Ovary (tissue), 9 donors: ENCODE results near the gene COG5. TPM values are rescaled to one million over a fixed set of nuclear protein-coding genes. Genes with fewer than 3 reads are reported as not detected.

Experiments used
- DNase-seq, 5 donors: peaks; one replicate each; pipeline ENCODE4 v3.0.0-alpha.2; 2019 to 2020
- H3K27ac ChIP-seq, 2 donors: fragments of 200-600 bp; one replicate each; pipeline versions ENCODE4 v1.5.1 to v1.8.0; 2019 to 2022
- H3K27me3 ChIP-seq: fragments of 200-600 bp; one replicate; pipeline ENCODE4 v1.8.0; 2022
- H3K36me3 ChIP-seq: fragments of 200-600 bp; sonication (generic); one replicate; pipeline ENCODE4 v1.5.1; 2019
- H3K4me1 ChIP-seq: one replicate; pipeline ENCODE4 v1.8.1; 2013; ENCODE audit warnings: mild to moderate bottlenecking, moderate library complexity; ENCODE audit not compliant: insufficient read depth
- H3K4me3 ChIP-seq: fragments of 200-600 bp; sonication (generic); one replicate; pipeline ENCODE4 v1.5.1; 2017
- H3K9me3 ChIP-seq, 2 donors: fragments of 200-600 bp in 1 of 2; sonication (generic) in 1 of 2; one replicate each; pipeline versions ENCODE4 v1.5.1 to v1.8.1; 2013 to 2019; ENCODE audit warnings: mild to moderate bottlenecking in 1 of 2, moderate library complexity in 1 of 2
- EP300 ChIP-seq: sonication (generic); formaldehyde crosslinking; IDR thresholded peaks from one replicate; pipeline ENCODE4 v1.6.1; 2017; ENCODE audit warnings: antibody characterized with exemption
- POLR2A ChIP-seq: fragments of 450-650 bp; IDR thresholded peaks from one replicate; pipeline ENCODE4 v1.6.1; 2017; ENCODE audit warnings: antibody characterized with exemption, mild to moderate bottlenecking, moderate library complexity
- WGBS, 3 donors: extraction: QIAGEN DNeasy Blood & Tissue Kit in 1 of 3; methylation state at CpG; one replicate each; pipeline versions ENCODE4 v1.1.5 to v1.1.7; 2013 to 2017; 5-methylcytosine and 5-hydroxymethylcytosine counted together
- intact Hi-C, 4 donors: fragments of 100-400 bp; cut with DNase I; formaldehyde crosslinking; loops; one replicate each; pipeline versions ENCODE4 v1.11.0 to v1.15.1; 2022 to 2023
- polyA plus RNA-seq, 2 donors: library from polyadenylated mRNA; stranded (reverse); fragments of 200-250 nt in 1 of 2; fragments of 350-450 nt in 1 of 2; fragmentation: Illumina TruSeq in 1 of 2; extraction: RNeasy Lipid Tissue Mini Kit (QIAGEN cat#74804) in 1 of 2; gene quantifications; one replicate each; pipeline ENCODE4 v1.2.3, GENCODE V29; 2013 to 2014
- total RNA-seq, 7 donors: library from RNA; depleted of rRNA in 2 of 7; stranded (reverse); fragments of >200 nt in 2 of 7; fragmentation: NEBNext Ultra II Directional in 3 of 7; extraction: Animal tissue kit (Norgen Biotek cat#: 25700) in 3 of 7; gene quantifications; one replicate each; pipeline versions ENCODE4 v1.1.0 to v1.2.4, GENCODE V29; 2016 to 2023
- TF ChIP-seq, protein P1 (sequence below), 3 donors: fragments of 450-650 bp in 2 of 3; fragments of 200-600 bp in 1 of 3; IDR thresholded peaks; one replicate each; pipeline versions ENCODE4 v1.5.1 to v1.8.0; 2016 to 2022; ENCODE audit warnings: antibody characterized with exemption in 3 of 3, mild to moderate bottlenecking in 1 of 3
- donor health status: DM: no; HTN: no; CAD: no; lungs with moderate emphysema.
- donor health status: DM: no; HTN: no; CAD: no.
- donor health status: Bipolar disorder and iron deficiency.
- donor health status: DM: yes; HTN: yes; CAD: no.
- donor health status: DM: no; HTN: no; CAD: no.
- donor health status: DM: yes; HTN: yes; CAD: no.

The COG5 gene
- total and polyA plus RNA-seq, 9 donors, result 10.3 to 49.7 (median 37.6) TPM

DNA sequence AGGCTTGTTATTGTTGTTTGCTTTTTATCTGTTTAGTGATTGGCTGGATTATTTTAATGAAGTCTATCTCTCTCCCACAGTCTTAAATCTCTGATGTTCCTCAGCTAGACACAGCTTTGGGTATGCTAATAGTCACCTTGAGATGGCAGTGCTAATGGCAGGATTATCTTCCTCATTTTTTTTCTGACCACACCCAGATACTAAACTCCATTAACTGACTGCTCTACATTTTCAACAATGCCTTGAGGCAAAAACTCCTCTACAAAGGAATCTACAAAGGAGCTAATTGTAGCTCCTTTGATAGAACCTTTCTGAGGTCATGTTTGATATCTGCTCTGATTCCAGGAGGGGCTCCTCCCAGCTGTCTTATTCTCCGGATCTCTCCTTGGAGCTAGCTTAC lies 272.3 kb downstream of the COG5 start:
- no peaks in the 10 kb centered on the region for H3K9me3 ChIP-seq
- no peaks in the 10 kb centered on the region for H3K36me3 ChIP-seq
- intact Hi-C loops, result no loop called here
- WGBS, 3 donors, result 89 to 97% (median 89%) methylated on average over 1 of the region's 1 CpG
- no peak for DNase-seq
- TF ChIP-seq POLR2A (no peak), EP300 (no peak)
- TF ChIP-seq, protein P1, sequence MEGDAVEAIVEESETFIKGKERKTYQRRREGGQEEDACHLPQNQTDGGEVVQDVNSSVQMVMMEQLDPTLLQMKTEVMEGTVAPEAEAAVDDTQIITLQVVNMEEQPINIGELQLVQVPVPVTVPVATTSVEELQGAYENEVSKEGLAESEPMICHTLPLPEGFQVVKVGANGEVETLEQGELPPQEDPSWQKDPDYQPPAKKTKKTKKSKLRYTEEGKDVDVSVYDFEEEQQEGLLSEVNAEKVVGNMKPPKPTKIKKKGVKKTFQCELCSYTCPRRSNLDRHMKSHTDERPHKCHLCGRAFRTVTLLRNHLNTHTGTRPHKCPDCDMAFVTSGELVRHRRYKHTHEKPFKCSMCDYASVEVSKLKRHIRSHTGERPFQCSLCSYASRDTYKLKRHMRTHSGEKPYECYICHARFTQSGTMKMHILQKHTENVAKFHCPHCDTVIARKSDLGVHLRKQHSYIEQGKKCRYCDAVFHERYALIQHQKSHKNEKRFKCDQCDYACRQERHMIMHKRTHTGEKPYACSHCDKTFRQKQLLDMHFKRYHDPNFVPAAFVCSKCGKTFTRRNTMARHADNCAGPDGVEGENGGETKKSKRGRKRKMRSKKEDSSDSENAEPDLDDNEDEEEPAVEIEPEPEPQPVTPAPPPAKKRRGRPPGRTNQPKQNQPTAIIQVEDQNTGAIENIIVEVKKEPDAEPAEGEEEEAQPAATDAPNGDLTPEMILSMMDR (IDR thresholded peaks at IDR 0.05), result no peak
- H3K27ac ChIP-seq, result no peak overlapping the region
- no peaks in the 10 kb centered on the region for H3K27me3 ChIP-seq
- H3K4me3 ChIP-seq, result no peak overlapping the region
- no peaks in the 10 kb centered on the region for H3K4me1 ChIP-seq

DNA sequence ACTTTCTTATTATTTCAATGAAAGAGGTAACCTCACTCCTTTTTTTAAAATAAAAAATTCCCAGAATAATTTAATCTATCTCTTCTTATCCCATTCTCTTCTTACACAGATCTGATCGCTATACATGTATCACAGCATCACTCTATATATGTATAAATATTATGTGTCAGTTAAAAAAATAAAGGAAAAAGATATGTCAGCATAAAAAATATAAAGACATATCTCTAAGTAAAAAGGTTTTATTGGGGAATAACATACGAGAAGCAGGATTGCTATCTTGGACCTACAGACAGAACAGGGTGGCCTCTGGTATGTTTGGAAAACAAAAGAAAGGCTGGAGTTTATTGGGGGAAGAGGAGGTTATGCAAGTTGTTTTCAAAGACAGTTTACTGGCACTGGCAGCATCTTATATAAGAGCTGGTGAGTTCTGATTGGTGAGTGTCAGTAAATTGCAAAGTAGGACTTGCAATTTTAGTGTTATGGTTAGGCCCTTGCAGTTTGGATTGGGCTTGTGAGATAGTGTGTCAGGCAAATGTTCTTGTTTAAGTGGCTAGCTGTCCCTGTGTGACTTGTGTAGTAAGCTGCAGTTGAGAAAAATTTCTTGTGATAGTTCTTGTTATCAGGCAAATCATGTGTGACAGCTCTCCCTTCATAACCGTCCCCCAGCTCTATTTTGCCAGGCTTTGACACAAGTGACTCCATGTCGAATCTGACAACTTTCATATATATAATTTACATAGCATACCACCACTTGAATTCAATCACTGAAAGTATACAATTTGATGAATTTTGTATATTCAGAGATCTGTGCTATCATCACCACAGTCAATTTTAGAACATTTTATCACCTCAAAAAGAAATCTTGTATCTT lies 276.7 kb downstream of the COG5 start:
- no peak for DNase-seq
- H3K27ac ChIP-seq, result peak overlapping the region in 1 of 2 donors; percentile 24

DNA sequence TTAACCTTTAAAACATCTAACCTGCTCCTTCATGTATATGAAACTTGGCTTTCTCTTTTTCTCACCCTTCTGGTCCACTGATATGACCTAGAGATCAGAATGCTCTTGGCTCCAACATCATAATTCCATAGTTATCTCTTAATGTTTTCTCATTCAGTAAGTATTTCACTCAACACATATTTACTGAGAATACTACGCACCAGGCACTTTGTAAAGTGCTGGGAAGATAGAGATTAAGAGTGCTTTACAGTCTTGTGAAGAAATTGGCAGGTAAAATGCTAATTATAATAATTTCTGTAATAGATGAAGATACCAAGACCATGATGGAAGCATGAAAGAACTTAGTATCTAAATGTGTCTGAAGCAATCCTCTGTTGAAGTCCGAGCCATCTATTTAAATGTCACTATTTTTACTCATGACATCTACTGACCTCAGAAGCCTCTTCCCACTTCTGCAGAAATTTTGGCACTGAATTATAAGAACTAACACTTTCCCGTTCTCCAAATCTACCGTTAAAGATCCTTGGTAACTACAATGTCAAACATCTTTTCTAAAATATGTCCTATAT lies 278.7 kb downstream of the COG5 start:
- Histone ChIP-seq H3K27ac (no peak overlapping the region), H3K4me3 (no peak overlapping the region), H3K9me3 (no peaks in the 10 kb centered on the region), H3K4me1 (peaks cover 2% of the 10 kb centered on the region), H3K27me3 (no peaks in the 10 kb centered on the region), H3K36me3 (no peaks in the 10 kb centered on the region)
- TF ChIP-seq EP300 (no peak), POLR2A (no peak)
- TF ChIP-seq, protein P1 (IDR thresholded peaks at IDR 0.05), result no peak
- intact Hi-C loops, result no loop called here
- 74 to 83% (median 80%) methylated on average over 4 of the region's 4 CpGs for WGBS, 3 donors
- DNase-seq, result no peak

More for the DNA sequence above, 276.7 kb downstream of the COG5 start:
- Histone ChIP-seq H3K36me3 (no peaks in the 10 kb centered on the region), H3K4me3 (no peak overlapping the region), H3K27me3 (no peaks in the 10 kb centered on the region), H3K4me1 (peaks cover 2% of the 10 kb centered on the region), H3K9me3 (no peaks in the 10 kb centered on the region)
- TF ChIP-seq EP300 (no peak), POLR2A (no peak)
- TF ChIP-seq, protein P1 (IDR thresholded peaks at IDR 0.05), result no peak
- WGBS, 3 donors, result 63 to 69% (median 67%) methylated on average over 4 of the region's 4 CpGs
- intact Hi-C loops, result no loop called here

DNA sequence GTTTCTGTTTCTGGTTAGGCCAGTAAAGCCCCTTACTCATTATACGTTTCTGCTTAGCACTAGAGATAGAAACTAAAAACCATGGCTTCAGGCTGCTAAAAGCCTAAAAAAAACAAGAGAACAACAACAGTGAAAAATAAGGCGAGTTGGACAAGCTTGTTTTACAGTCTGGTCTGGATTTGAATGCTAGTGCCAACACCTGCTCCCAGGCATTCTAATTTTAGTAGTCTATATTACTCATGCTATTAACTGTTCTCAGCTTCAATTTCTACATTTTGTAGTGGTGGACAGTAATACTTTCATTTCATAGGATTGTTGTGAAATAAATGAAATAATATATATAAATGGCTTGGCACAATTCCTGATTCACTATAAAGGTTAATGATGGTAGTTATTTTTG lies 286.4 kb downstream of the COG5 start:
- 61 to 64% (median 62%) methylated on average over 2 of the region's 2 CpGs for WGBS, 3 donors
- H3K27ac ChIP-seq, result no peak overlapping the region

More for the DNA sequence above, 286.4 kb downstream of the COG5 start:
- TF ChIP-seq EP300 (no peak), POLR2A (no peak)
- TF ChIP-seq, protein P1 (IDR thresholded peaks at IDR 0.05), result no peak
- H3K4me3 ChIP-seq, result no peak overlapping the region
- H3K36me3 ChIP-seq, result no peaks in the 10 kb centered on the region
- DNase-seq, result no peak
- H3K9me3 ChIP-seq, result no peaks in the 10 kb centered on the region
- intact Hi-C loops, result no loop called here
- no peaks in the 10 kb centered on the region for H3K4me1 ChIP-seq
- no peaks in the 10 kb centered on the region for H3K27me3 ChIP-seq
